22Rv1 (cell line): Measurements from ENCODE around the gene AATF.

Experiments used
- CTCF ChIP-seq: fragments of 450-650 bp; IDR thresholded peaks from 2 replicates; pipeline ENCODE4 v1.5.1; 2017; ENCODE audit warnings: mild to moderate bottlenecking
- ZFX ChIP-seq: fragments of 450-650 bp; IDR thresholded peaks from 2 replicates; pipeline ENCODE4 v1.6.1; 2017; ENCODE audit warnings: antibody characterized with exemption, borderline replicate concordance

GRCh38 chr17:37092701-37093100 is 143.9 kb downstream of the AATF start:
- TF ChIP-seq CTCF (no peak), ZFX (no peak)
